ENCODE measurements around the gene SAMD9.

GRCh38 chr7:93060865-93061264, 56.9 kb downstream of the SAMD9 start:
- no peak for TF ChIP-seq CTCF (conservative IDR thresholded peaks at IDR 0.05 in 1 of 2, IDR thresholded peaks at IDR 0.05 in 1 of 2; ENCODE audit: low read depth in 1 of 2, low read length in 2 of 2)
- TF ChIP-seq EZH2 (IDR thresholded peaks at IDR 0.05; ENCODE audit: low read length, missing control alignments): no peak
